HL-60 (cell line): ENCODE data around the gene DBNDD2.
A peak's percentile ranks its signal among the peaks of the same experiment; 100 is the strongest.

Experiments used
- DNase-seq, 2 experiments: peaks; one replicate each; pipeline ENCODE4 v3.0.0-alpha.2; 2010 to 2020; ENCODE audit warnings: low read depth in 1 of 2, low spot score in 1 of 2
- H3K27ac ChIP-seq: fragments of 250-450 bp; sonication (Bioruptor Pico); replicated peaks from 2 replicates; pipeline ENCODE4 v1.5.1; 2020; ENCODE audit warnings: mild to moderate bottlenecking, moderate library complexity
- H3K27me3 ChIP-seq: fragments of 250-450 bp; sonication (Bioruptor Pico); 2 replicates; pipeline ENCODE4 v1.5.1; 2021; ENCODE audit warnings: mild to moderate bottlenecking, moderate library complexity; ENCODE audit not compliant: insufficient read depth, poor library complexity, severe bottlenecking
- H3K4me3 ChIP-seq: replicated peaks from 2 replicates; pipeline ENCODE4 v1.5.1; 2011; ENCODE audit warnings: mild to moderate bottlenecking, control low read depth, low read length; ENCODE audit not compliant: insufficient read depth
- GABPA ChIP-seq: IDR thresholded peaks from 2 replicates; pipeline ENCODE4 v1.6.1; 2012; ENCODE audit warnings: low read depth
- POLR2AphosphoS5 ChIP-seq: IDR thresholded peaks from 2 replicates; pipeline ENCODE4 v1.6.1; 2012; ENCODE audit warnings: low read depth
- REST ChIP-seq: IDR thresholded peaks from 2 replicates; pipeline ENCODE4 v1.6.1; 2012; ENCODE audit warnings: low read depth; ENCODE audit not compliant: insufficient replicate concordance
- SPI1 ChIP-seq: IDR thresholded peaks from 2 replicates; pipeline ENCODE4 v1.6.1; 2012; ENCODE audit warnings: low read depth, mild to moderate bottlenecking, borderline replicate concordance
- TF ChIP-seq, protein P1 (sequence below): IDR thresholded peaks from one replicate; pipeline ENCODE4 v1.5.1; 2011; ENCODE audit warnings: low read length, control low read depth, inconsistent platforms; ENCODE audit not compliant: insufficient read depth

The DBNDD2 gene

GRCh38 chr20:45436732-45437485 is 28.8 kb downstream of the DBNDD2 start:
- DNase-seq = peak in 1 of 2 experiments; percentile 79
- Histone ChIP-seq H3K27me3 (no peaks in the 10 kb centered on the region), H3K4me3 (peak overlapping the region; percentile 40), H3K27ac (peak overlapping the region; percentile 10; the same call in 1 of the 2 replicates)
- TF ChIP-seq, protein P1, sequence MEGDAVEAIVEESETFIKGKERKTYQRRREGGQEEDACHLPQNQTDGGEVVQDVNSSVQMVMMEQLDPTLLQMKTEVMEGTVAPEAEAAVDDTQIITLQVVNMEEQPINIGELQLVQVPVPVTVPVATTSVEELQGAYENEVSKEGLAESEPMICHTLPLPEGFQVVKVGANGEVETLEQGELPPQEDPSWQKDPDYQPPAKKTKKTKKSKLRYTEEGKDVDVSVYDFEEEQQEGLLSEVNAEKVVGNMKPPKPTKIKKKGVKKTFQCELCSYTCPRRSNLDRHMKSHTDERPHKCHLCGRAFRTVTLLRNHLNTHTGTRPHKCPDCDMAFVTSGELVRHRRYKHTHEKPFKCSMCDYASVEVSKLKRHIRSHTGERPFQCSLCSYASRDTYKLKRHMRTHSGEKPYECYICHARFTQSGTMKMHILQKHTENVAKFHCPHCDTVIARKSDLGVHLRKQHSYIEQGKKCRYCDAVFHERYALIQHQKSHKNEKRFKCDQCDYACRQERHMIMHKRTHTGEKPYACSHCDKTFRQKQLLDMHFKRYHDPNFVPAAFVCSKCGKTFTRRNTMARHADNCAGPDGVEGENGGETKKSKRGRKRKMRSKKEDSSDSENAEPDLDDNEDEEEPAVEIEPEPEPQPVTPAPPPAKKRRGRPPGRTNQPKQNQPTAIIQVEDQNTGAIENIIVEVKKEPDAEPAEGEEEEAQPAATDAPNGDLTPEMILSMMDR = peak; percentile 82
- TF ChIP-seq REST (no peak), POLR2AphosphoS5 (peak; percentile 37; the same call in 1 of the 2 replicates)

DNA sequence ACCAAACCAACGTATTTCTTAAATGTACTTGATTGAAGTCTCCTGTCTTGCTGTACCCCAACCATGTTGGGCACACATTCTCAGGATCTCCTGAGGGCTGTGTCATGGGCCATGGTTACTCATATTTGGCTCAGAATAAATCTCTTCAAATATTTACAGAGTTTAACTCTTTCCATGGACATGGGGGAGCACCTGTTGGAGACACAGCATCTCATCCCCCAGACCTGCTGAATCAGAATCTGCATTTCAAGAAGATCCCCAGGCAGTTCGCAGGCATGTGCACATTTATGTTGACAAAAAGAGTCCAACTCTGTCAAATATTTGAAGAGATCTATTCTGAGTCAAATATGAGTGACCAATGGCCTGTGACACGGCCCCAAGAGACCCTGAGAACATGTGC is 32.3 kb downstream of the DBNDD2 start:
- Histone ChIP-seq H3K27me3 (no peaks in the 10 kb centered on the region), H3K4me3 (no peak overlapping the region), H3K27ac (no peak overlapping the region)
- TF ChIP-seq SPI1 (no peak), REST (no peak), GABPA (no peak), POLR2AphosphoS5 (no peak)
- TF ChIP-seq, protein P1 = no peak
- no peak for DNase-seq

- TF ChIP-seq POLR2AphosphoS5 (no peak), SPI1 (no peak), GABPA (no peak), REST (no peak)
- TF ChIP-seq, protein P1 = no peak
Measured at GRCh38 chr20:45440891-45441685, 33.0 kb downstream of the DBNDD2 start.

More at GRCh38 chr20:45440891-45441685, 33.0 kb downstream of the DBNDD2 start:
- Histone ChIP-seq H3K27ac (no peak overlapping the region), H3K27me3 (no peaks in the 10 kb centered on the region), H3K4me3 (no peak overlapping the region)
- DNase-seq = no peak
